Measurements from ENCODE around the gene WNT5B. TPM values are rescaled to one million over a fixed set of nuclear protein-coding genes. Genes with fewer than 3 reads are reported as not detected.

The WNT5B gene
- total RNA-seq, result 2.1 TPM
- long read RNA-seq, partial matches to known transcripts, result 0 of 7 reads
- long read RNA-seq, other reads (novel, unspliced or antisense), result 7 of 7 reads

DNA sequence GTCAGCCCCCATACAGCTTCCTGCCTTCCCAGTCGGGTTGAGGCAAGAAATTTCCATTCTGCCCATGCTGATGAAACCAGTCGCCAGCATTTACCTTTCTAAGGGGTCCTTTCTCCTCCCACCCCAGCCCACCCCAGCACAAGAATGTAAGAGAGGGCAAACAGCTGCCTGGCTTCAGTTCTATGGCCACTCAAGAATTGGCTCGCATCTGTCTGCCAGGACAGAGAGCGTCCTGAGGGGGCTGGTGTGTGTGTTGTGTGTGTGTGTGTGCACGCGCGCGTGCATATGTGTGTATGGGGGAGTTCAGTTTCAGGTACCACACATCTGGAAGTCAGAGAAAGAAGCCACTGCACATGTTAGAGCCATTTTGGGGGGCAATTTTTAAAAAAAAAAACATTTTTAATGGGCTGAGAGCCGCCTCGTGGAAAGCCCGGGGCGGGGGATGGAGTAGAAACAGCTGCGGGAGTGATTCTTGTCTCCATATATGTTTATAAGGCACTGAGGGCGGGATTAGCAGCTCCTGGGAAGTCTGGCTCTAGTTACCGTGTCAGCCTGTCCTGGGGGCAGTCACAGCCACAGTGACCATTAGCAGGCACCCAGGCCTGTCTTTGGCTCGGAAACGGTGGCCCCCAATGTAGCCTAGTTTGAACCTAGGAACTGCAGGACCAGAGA is at the start of gene WNT5B:
WNT5B (plus strand) TSS at position 566 of the 672 bp plus-strand sequence. CDS start 2,124 bp downstream, outside the sequence.
- peak within 1 kb of the TSS; percentile 51 for H3K27ac ChIP-seq (replicated peaks)

DNA sequence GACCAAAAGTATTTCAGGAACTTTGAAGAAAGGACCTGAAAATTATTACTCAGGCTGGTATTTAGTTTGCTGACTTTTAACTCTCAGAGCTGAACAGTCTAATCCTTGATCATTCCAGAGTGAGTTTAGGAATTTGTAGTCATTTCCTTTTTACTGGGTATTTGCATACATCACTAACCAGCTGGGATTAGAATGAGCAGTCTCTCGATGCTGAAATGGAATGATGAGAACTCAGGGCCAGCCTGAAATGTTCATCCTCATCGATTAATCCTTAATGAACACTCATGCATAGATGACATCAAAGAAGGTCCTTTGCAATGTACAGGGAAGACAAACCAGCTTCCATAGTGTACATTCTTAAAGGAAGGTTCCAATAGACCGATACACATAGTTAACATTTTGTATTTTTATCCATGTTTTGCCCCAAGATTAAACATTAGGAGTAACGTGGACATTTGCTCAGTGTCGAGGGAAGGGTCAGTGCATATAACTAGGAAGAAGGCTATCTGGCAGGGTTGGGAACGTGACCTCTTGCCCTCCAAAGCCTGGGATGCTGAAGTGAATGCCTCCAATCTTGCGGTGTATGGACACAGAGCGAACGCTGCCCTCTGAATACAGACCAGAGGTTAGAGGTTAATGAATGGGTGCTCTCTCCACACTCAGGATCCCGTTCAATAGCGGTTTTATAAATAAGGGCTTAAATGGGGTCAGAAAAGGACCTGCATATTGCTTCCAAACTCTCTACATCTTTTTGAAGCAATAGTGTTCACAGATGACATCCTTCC is 49.2 kb upstream of the WNT5B start:
- H3K9me3 ChIP-seq (replicated peaks), result no peaks in the 10 kb centered on the region
- H3K27me3 ChIP-seq (ENCODE audit: low read depth), result no peaks in the 10 kb centered on the region
- intact Hi-C loops (cut with micrococcal nuclease), result no loop called here
- no peaks in the 10 kb centered on the region for H3K36me3 ChIP-seq
- H3K4me1 ChIP-seq, result peaks cover 52% of the 10 kb centered on the region
- no peak overlapping the region for H3K27ac ChIP-seq (replicated peaks)
- no peak overlapping the region for H3K4me3 ChIP-seq
- TF ChIP-seq, protein P1, sequence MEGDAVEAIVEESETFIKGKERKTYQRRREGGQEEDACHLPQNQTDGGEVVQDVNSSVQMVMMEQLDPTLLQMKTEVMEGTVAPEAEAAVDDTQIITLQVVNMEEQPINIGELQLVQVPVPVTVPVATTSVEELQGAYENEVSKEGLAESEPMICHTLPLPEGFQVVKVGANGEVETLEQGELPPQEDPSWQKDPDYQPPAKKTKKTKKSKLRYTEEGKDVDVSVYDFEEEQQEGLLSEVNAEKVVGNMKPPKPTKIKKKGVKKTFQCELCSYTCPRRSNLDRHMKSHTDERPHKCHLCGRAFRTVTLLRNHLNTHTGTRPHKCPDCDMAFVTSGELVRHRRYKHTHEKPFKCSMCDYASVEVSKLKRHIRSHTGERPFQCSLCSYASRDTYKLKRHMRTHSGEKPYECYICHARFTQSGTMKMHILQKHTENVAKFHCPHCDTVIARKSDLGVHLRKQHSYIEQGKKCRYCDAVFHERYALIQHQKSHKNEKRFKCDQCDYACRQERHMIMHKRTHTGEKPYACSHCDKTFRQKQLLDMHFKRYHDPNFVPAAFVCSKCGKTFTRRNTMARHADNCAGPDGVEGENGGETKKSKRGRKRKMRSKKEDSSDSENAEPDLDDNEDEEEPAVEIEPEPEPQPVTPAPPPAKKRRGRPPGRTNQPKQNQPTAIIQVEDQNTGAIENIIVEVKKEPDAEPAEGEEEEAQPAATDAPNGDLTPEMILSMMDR (IDR thresholded peaks at IDR 0.05; ENCODE audit: borderline replicate concordance), result no peak
- DNase-seq, result no peak

More for the DNA sequence above, at the start of gene WNT5B:
- Histone ChIP-seq H3K4me1 (peaks cover 60% of the 10 kb centered on the region), H3K4me3 (peak within 1 kb of the TSS; percentile 72), H3K36me3 (no peaks in the 10 kb centered on the region), H3K9me3 (replicated peaks) (no peaks in the 10 kb centered on the region), H3K27me3 (ENCODE audit: low read depth) (peaks cover 6% of the 10 kb centered on the region)
- DNase-seq, result no peak
- intact Hi-C loops (cut with micrococcal nuclease), result no loop called here
- TF ChIP-seq, protein P1 (IDR thresholded peaks at IDR 0.05; ENCODE audit: borderline replicate concordance), result no peak

DNA sequence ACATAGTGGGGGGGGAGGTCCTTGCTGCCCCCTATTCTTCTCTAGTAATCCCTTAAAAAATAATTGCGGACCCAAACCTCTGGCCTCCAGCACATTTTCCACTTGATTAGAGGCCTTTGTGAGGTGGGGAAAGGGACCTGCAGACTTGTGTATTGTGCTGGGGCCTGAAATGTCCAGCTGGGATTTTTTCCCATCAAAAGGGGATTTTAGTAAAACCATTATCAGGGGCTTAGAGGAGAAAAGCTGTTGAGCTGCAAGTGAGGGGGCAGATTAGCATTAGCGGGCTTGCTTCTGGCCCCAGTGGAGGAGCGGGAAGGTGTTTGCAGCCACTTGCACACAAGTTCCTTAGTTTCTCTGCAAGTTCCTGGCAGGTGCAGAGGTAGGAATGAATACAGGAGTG is 48.5 kb upstream of the WNT5B start:
- H3K4me3 ChIP-seq, result no peak overlapping the region
- intact Hi-C loops (cut with micrococcal nuclease), result no loop called here
- H3K27me3 ChIP-seq (ENCODE audit: low read depth), result no peaks in the 10 kb centered on the region
- no peaks in the 10 kb centered on the region for H3K36me3 ChIP-seq
- DNase-seq, result no peak
- TF ChIP-seq, protein P1 (IDR thresholded peaks at IDR 0.05; ENCODE audit: borderline replicate concordance), result no peak
- peaks cover 45% of the 10 kb centered on the region for H3K4me1 ChIP-seq
- H3K27ac ChIP-seq (replicated peaks), result no peak overlapping the region
- H3K9me3 ChIP-seq (replicated peaks), result no peaks in the 10 kb centered on the region

DNA sequence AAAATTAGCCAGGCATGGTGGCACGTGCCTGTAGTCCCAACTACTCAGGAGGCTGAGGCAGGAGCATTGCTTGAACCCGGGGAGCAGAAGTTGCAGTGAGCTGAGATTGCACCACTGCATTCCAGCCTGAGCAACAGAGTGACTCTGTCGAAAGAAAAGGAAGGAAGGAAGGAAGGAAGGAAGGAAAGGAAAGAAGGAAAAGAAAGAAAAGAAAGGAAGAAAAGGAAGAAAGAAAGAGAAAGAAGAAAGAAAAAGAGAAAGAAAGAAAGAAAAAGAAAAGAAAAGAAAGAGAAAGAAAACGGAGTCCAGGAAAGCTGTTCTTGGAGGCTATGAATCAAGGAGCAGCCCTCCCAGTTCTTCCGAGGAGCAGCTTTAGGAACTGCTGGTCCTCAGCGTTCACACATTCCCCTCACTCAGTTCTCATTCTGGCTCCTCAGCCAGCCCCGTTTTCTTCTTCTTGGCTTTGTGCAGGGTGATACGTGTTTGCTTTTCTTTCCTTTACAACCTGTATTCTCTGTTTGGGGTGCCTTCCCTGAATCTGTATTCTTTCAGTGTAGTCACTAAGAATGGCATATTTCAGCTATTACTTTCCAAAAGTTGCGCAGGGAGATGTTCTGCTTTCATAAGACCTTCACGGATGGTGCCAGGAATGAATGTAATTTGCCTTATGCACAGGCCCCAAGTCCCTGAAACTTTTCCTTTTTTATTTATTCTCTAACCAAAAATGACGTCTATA is 46.9 kb upstream of the WNT5B start:
- H3K27ac ChIP-seq (replicated peaks), result peak overlapping the region; percentile 53
- no peaks in the 10 kb centered on the region for H3K27me3 ChIP-seq (ENCODE audit: low read depth)
- peaks cover 33% of the 10 kb centered on the region for H3K4me1 ChIP-seq
- no peaks in the 10 kb centered on the region for H3K9me3 ChIP-seq (replicated peaks)
- DNase-seq, result no peak
- intact Hi-C loops (cut with micrococcal nuclease), result loop anchor here (2.0 kb wide), 1 partner anchor 463 kb away; no protein-coding TSS in a partner anchor
- H3K4me3 ChIP-seq, result no peak overlapping the region
- TF ChIP-seq, protein P1 (IDR thresholded peaks at IDR 0.05; ENCODE audit: borderline replicate concordance), result no peak
- H3K36me3 ChIP-seq, result no peaks in the 10 kb centered on the region

DNA sequence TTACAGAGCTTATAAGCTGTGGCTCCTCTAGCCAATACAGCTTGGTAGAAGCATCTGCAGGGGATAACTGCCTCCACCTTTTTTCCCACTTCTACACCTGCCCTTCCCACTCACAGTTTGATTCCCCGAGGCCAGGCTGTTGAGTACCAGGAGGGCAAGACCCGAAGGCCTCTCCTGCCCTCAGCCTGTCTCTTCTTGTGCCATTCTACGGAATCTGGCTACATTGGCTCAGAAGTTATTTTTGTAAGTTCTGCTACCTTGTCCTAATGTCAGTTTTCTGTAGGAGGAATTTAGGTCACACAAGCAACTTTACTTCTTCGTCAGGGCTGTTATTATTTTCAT is 46.4 kb upstream of the WNT5B start:
- H3K9me3 ChIP-seq (replicated peaks), result no peaks in the 10 kb centered on the region
- no peak for DNase-seq
- peaks cover 33% of the 10 kb centered on the region for H3K4me1 ChIP-seq
- intact Hi-C loops (cut with micrococcal nuclease), result loop anchor here (2.0 kb wide), 1 partner anchor 464 kb away; no protein-coding TSS in a partner anchor
- no peak overlapping the region for H3K27ac ChIP-seq (replicated peaks)
- no peak overlapping the region for H3K4me3 ChIP-seq
- TF ChIP-seq, protein P1 (IDR thresholded peaks at IDR 0.05; ENCODE audit: borderline replicate concordance), result no peak
- no peaks in the 10 kb centered on the region for H3K36me3 ChIP-seq
- H3K27me3 ChIP-seq (ENCODE audit: low read depth), result no peaks in the 10 kb centered on the region
